IMR-90 (cell line): Measurements from ENCODE around the gene ZDBF2. TPM values are rescaled to one million over a fixed set of nuclear protein-coding genes. Genes with fewer than 3 reads are reported as not detected.

ENCODE experiments used
- ATAC-seq: fragments of 200-7000 bp; cut with Tn5 transposase; 2 replicates; pipeline ENCODE4 v1.9.1; 2020; ENCODE audit warnings: low read depth, mild to moderate bottlenecking, moderate library complexity
- BruUV-seq: library from RNA; stranded (reverse); fragments of 400-500 nt; replicated peaks from 2 replicates; lab custom pipeline; 2021; lab: Mats Ljungman, UMichigan
- CTCF ChIA-PET: fragments of 300-600 bp; formaldehyde crosslinking; extraction: SDS; loops from one replicate; lab custom pipeline; 2021; ENCODE audit warnings: antibody characterized with exemption; lab: Yijun Ruan, JAX
- POLR2A ChIA-PET: fragments of 300-600 bp; sonication (Branson Sonifier 250); formaldehyde crosslinking; loops from one replicate; lab custom pipeline; 2022; ENCODE audit warnings: antibody characterized with exemption; ENCODE audit not compliant: unreplicated experiment; lab: Charles Lee
- DNase-seq: peaks from one replicate; pipeline ENCODE4 v3.0.0; 2013
- H2AFZ ChIP-seq: replicated peaks from 2 replicates; pipeline ENCODE3; 2013; ENCODE audit warnings: low read length, mild to moderate bottlenecking; ENCODE audit not compliant: poor library complexity
- H2AK5ac ChIP-seq: 2 replicates; pipeline ENCODE4 v1.6.1; 2013; ENCODE audit warnings: low read depth, low read length, inconsistent platforms
- H2AK9ac ChIP-seq: replicated peaks from 2 replicates; pipeline ENCODE3; 2013; ENCODE audit warnings: mild to moderate bottlenecking, low read depth, low read length, moderate library complexity; ENCODE audit not compliant: poor library complexity
- H2BK120ac ChIP-seq: 2 replicates; pipeline ENCODE4 v1.6.1; 2013; ENCODE audit warnings: low read depth, low read length, inconsistent platforms
- H2BK15ac ChIP-seq: 3 replicates; pipeline ENCODE4 v1.6.1; 2013; ENCODE audit warnings: low read depth, low read length, inconsistent platforms
- H2BK20ac ChIP-seq: 2 replicates; pipeline ENCODE4 v1.6.1; 2013; ENCODE audit warnings: low read depth, mild to moderate bottlenecking, inconsistent platforms, low read length, moderate library complexity
- H2BK5ac ChIP-seq: 2 replicates; pipeline ENCODE4 v1.6.1; 2013; ENCODE audit warnings: mild to moderate bottlenecking, low read depth, low read length, inconsistent platforms; ENCODE audit not compliant: poor library complexity, severe bottlenecking
- H3K14ac ChIP-seq: replicated peaks from 2 replicates; pipeline ENCODE4 v1.6.1; 2013; ENCODE audit warnings: low read depth, low read length, inconsistent platforms
- H3K18ac ChIP-seq: 2 replicates; pipeline ENCODE4 v1.6.1; 2013; ENCODE audit warnings: low read depth, low read length, control low read depth
- H3K23ac ChIP-seq: 2 replicates; pipeline ENCODE4 v1.6.1; 2013; ENCODE audit warnings: low read depth, low read length, inconsistent platforms
- H3K27ac ChIP-seq: 2 replicates; pipeline ENCODE4 v1.5.1; 2013; ENCODE audit warnings: mild to moderate bottlenecking, control low read depth, low read length; ENCODE audit not compliant: insufficient read depth
- H3K27me3 ChIP-seq: 2 replicates; pipeline ENCODE4 v1.6.1; 2013; ENCODE audit warnings: low read length; ENCODE audit not compliant: control insufficient read depth, insufficient read depth
- H3K36me3 ChIP-seq: 2 replicates; pipeline ENCODE4 v1.6.1; 2013; ENCODE audit warnings: low read length, mixed read lengths; ENCODE audit not compliant: control insufficient read depth, insufficient read depth
- H3K4ac ChIP-seq: 2 replicates; pipeline ENCODE4 v1.6.1; 2013; ENCODE audit warnings: low read depth, low read length, inconsistent platforms
- H3K4me1 ChIP-seq: 2 replicates; pipeline ENCODE4 v1.6.1; 2013; ENCODE audit warnings: low read length, mixed read lengths; ENCODE audit not compliant: control insufficient read depth, insufficient read depth
- H3K4me2 ChIP-seq: 2 replicates; pipeline ENCODE4 v1.6.1; 2013; ENCODE audit warnings: low read depth, mild to moderate bottlenecking, control low read depth, low read length, moderate library complexity
- H3K4me3 ChIP-seq: 2 replicates; pipeline ENCODE4 v1.5.1; 2013; ENCODE audit warnings: low read depth, mild to moderate bottlenecking, control low read depth, low read length, moderate library complexity; ENCODE audit not compliant: insufficient read depth
- H3K56ac ChIP-seq: 2 replicates; pipeline ENCODE4 v1.6.1; 2013; ENCODE audit warnings: low read length, inconsistent platforms; ENCODE audit not compliant: insufficient read depth; ENCODE audit errors: extremely low read depth
- H3K79me1 ChIP-seq, 2 experiments: 2 replicates each; pipeline ENCODE4 v1.6.1; 2013; ENCODE audit warnings: low read length in 2 of 2, inconsistent platforms in 1 of 2, low read depth in 1 of 2
- H3K9ac ChIP-seq: 2 replicates; pipeline ENCODE4 v1.6.1; 2013; ENCODE audit warnings: low read depth, low read length, control low read depth
- H3K9me1 ChIP-seq: 2 replicates; pipeline ENCODE4 v1.6.1; 2013; ENCODE audit warnings: low read length, inconsistent platforms; ENCODE audit not compliant: insufficient read depth
- H3K9me3 ChIP-seq: 2 replicates; pipeline ENCODE4 v1.6.1; 2013; ENCODE audit warnings: low read length; ENCODE audit not compliant: control insufficient read depth, insufficient read depth
- H4K20me1 ChIP-seq: 2 replicates; pipeline ENCODE4 v1.6.1; 2013; ENCODE audit warnings: low read length, inconsistent platforms; ENCODE audit not compliant: insufficient read depth
- H4K5ac ChIP-seq: 2 replicates; pipeline ENCODE4 v1.6.1; 2013; ENCODE audit warnings: mild to moderate bottlenecking, low read depth, low read length, control low read depth
- H4K8ac ChIP-seq, 2 experiments: 2 replicates each; pipeline ENCODE4 v1.6.1; 2013; ENCODE audit warnings: low read depth in 2 of 2, low read length in 2 of 2, control low read depth in 1 of 2, inconsistent platforms in 1 of 2
- H4K91ac ChIP-seq: 2 replicates; pipeline ENCODE4 v1.6.1; 2013; ENCODE audit warnings: low read depth, low read length, inconsistent platforms; ENCODE audit not compliant: insufficient read depth
- BHLHE40 ChIP-seq: fragments of 150-350 bp; IDR thresholded peaks from 2 replicates; pipeline ENCODE4 v1.6.1; 2016; ENCODE audit warnings: mild to moderate bottlenecking, low read depth, low read length
- CEBPB ChIP-seq: IDR thresholded peaks from 2 replicates; pipeline ENCODE4 v1.6.1; 2012; ENCODE audit warnings: low read depth, low read length, improper control_type of control experiment
- CTCF ChIP-seq: conservative IDR thresholded peaks from 2 replicates; pipeline ENCODE4 v1.5.1; 2012; ENCODE audit warnings: mild to moderate bottlenecking, low read depth, low read length, improper control_type of control experiment
- MAFK ChIP-seq: IDR thresholded peaks from 2 replicates; pipeline ENCODE4 v1.6.1; 2012; ENCODE audit warnings: low read depth, low read length, improper control_type of control experiment
- MXI1 ChIP-seq: IDR thresholded peaks from 2 replicates; pipeline ENCODE4 v1.6.1; 2012; ENCODE audit warnings: low read depth, mild to moderate bottlenecking, low read length, moderate library complexity, borderline replicate concordance
- NFE2L2 ChIP-seq: fragments of 150-350 bp; IDR thresholded peaks from 2 replicates; pipeline ENCODE4 v1.6.1; 2016; ENCODE audit warnings: low read depth, mild to moderate bottlenecking, low read length
- POLR2A ChIP-seq: IDR thresholded peaks from 2 replicates; pipeline ENCODE4 v1.6.1; 2012; ENCODE audit warnings: mild to moderate bottlenecking, low read depth, low read length
- RCOR1 ChIP-seq: IDR thresholded peaks from 2 replicates; pipeline ENCODE4 v1.6.1; 2012; ENCODE audit warnings: mild to moderate bottlenecking, low read length, improper control_type of control experiment; ENCODE audit not compliant: insufficient replicate concordance
- SMC3 ChIP-seq: fragments of 150-350 bp; IDR thresholded peaks from 2 replicates; pipeline ENCODE4 v1.6.1; 2016; ENCODE audit warnings: low read depth, mild to moderate bottlenecking, antibody characterized with exemption, low read length, moderate library complexity
- USF2 ChIP-seq: fragments of 150-350 bp; IDR thresholded peaks from 2 replicates; pipeline ENCODE4 v1.6.1; 2017; ENCODE audit warnings: mild to moderate bottlenecking, antibody characterized with exemption, low read length, low read depth
- WGBS, 2 experiments: methylation state at CpG; one replicate each; pipeline versions ENCODE4 v1.1.5 to v1.1.7; 2013; ENCODE audit warnings: missing lambda C conversion rate in 2 of 2; ENCODE audit not compliant: insufficient read length in 1 of 2; ENCODE audit errors: extremely low coverage in 2 of 2; 5-methylcytosine and 5-hydroxymethylcytosine counted together
- dilution Hi-C: fragments of 300-500 bp; cut with HindIII; formaldehyde crosslinking; loops from one replicate; pipeline ENCODE4 v1.14.3; 2018; ENCODE audit warnings: low sequenced_read_pairs; ENCODE audit not compliant: unreplicated experiment
- in situ Hi-C: fragments of 300-500 bp; cut with MboI; formaldehyde crosslinking; loops from 3 replicates; pipeline ENCODE4 v1.14.3; 2019; ENCODE audit warnings: low sequenced_read_pairs, inconsistent platforms, mixed read lengths
- intact Hi-C: fragments of 100-400 bp; cut with micrococcal nuclease; formaldehyde crosslinking; loops from 2 replicates; pipeline ENCODE4 v1.10.0; 2022
- polyA plus RNA-seq, 3 experiments: library from polyadenylated mRNA; depleted of rRNA; stranded (reverse); fragments of >200 nt; gene quantifications; 2 replicates each; pipeline ENCODE4 v1.2.3, GENCODE V29; 2012; ENCODE audit warnings: low replicate concordance in 1 of 3
- total RNA-seq: library from RNA; depleted of rRNA; stranded (reverse); fragments of >200 nt; gene quantifications from 2 replicates; pipeline ENCODE4 v1.2.3, GENCODE V29; 2012

Gene ZDBF2
- total and polyA plus RNA-seq, 2 of the 4 experiments (the other 2 are of a cell fraction): 1.9 to 10.2 TPM

GRCh38 chr2:206349375-206349774 lies 74.9 kb downstream of the ZDBF2 start:
- no peak overlapping the region for H4K5ac ChIP-seq
- no peak overlapping the region for H2AFZ ChIP-seq
- no peaks in the 10 kb centered on the region for H3K9me3 ChIP-seq
- no peak overlapping the region for H3K56ac ChIP-seq
- WGBS, 2 experiments: no CpG with 5 or more reads among the region's 3 CpGs
- no peak for DNase-seq
- no peak overlapping the region for H3K4me3 ChIP-seq
- intact Hi-C loops (no loop called here), dilution Hi-C loops (no loop called here), in situ Hi-C loops (no loop called here)
- no peak overlapping the region for H2BK120ac ChIP-seq
- H3K23ac ChIP-seq: no peak overlapping the region
- ChIA-PET POLR2A (no interaction called here), CTCF (no interaction called here)
- H4K91ac ChIP-seq: no peak overlapping the region
- no peaks in the 10 kb centered on the region for H3K27me3 ChIP-seq
- no peaks in the 10 kb centered on the region for H4K20me1 ChIP-seq
- ATAC-seq: no peak
- H2BK5ac ChIP-seq: no peak overlapping the region
- H3K4me1 ChIP-seq: no peaks in the 10 kb centered on the region
- H3K27ac ChIP-seq: no peak overlapping the region
- no peak overlapping the region for H3K9ac ChIP-seq
- no TSS peak for BruUV-seq
- no peak for TF ChIP-seq CTCF
- TF ChIP-seq BHLHE40: no peak
- no peak for TF ChIP-seq MXI1
- no peak for TF ChIP-seq MAFK
- no peak for TF ChIP-seq CEBPB
- no peak for TF ChIP-seq NFE2L2
- TF ChIP-seq POLR2A: no peak
- no peak for TF ChIP-seq USF2
- no peak for TF ChIP-seq SMC3
- no peak for TF ChIP-seq RCOR1
- H4K8ac ChIP-seq: no peak overlapping the region
- H3K18ac ChIP-seq: no peak overlapping the region
- H3K4me2 ChIP-seq: no peak overlapping the region
- H3K4ac ChIP-seq: no peak overlapping the region
- no peaks in the 10 kb centered on the region for H3K79me1 ChIP-seq
- H2BK20ac ChIP-seq: no peak overlapping the region
- no peaks in the 10 kb centered on the region for H3K36me3 ChIP-seq
- no peak overlapping the region for H2AK5ac ChIP-seq
- no peak overlapping the region for H2AK9ac ChIP-seq
- H2BK15ac ChIP-seq: no peak overlapping the region
- no peaks in the 10 kb centered on the region for H3K9me1 ChIP-seq
- no peak overlapping the region for H3K14ac ChIP-seq
